HUES6 (cell line): ENCODE data around the gene FRMD4B.

Experiments
- H3K27ac ChIP-seq: 2 replicates; pipeline ENCODE4 v1.7.0; 2013; ENCODE audit warnings: low read depth, mild to moderate bottlenecking, low read length, inconsistent platforms
- H3K27me3 ChIP-seq: 2 replicates; pipeline ENCODE4 v1.6.1; 2013; ENCODE audit warnings: low read length; ENCODE audit not compliant: control insufficient read depth, insufficient read depth
- H3K36me3 ChIP-seq: 2 replicates; pipeline ENCODE4 v1.6.1; 2013; ENCODE audit warnings: low read length; ENCODE audit not compliant: control insufficient read depth, insufficient read depth
- H3K4me1 ChIP-seq: 2 replicates; pipeline ENCODE4 v1.6.1; 2013; ENCODE audit warnings: low read length; ENCODE audit not compliant: control insufficient read depth, insufficient read depth
- H3K4me3 ChIP-seq: 2 replicates; pipeline ENCODE4 v1.5.1; 2013; ENCODE audit warnings: low read depth, low read length
- H3K9ac ChIP-seq: one replicate; pipeline ENCODE4 v1.6.1; 2013; ENCODE audit warnings: mild to moderate bottlenecking, low read length
- H3K9me3 ChIP-seq: 2 replicates; pipeline ENCODE4 v1.6.1; 2013; ENCODE audit warnings: low read depth, low read length; ENCODE audit not compliant: control insufficient read depth, insufficient read depth

The FRMD4B gene

GRCh38 chr3:69143612-69144011 is 242.3 kb downstream of the FRMD4B start:
- Histone ChIP-seq H3K4me3 (no peak overlapping the region), H3K27me3 (peaks cover 97% of the 10 kb centered on the region), H3K4me1 (peaks cover 17% of the 10 kb centered on the region; the same call in 1 of the 2 replicates), H3K36me3 (no peaks in the 10 kb centered on the region), H3K9me3 (no peaks in the 10 kb centered on the region), H3K27ac (no peak overlapping the region), H3K9ac (no peak overlapping the region)

GRCh38 chr3:69142797-69143454 is 243.0 kb downstream of the FRMD4B start:
- Histone ChIP-seq H3K9me3 (no peaks in the 10 kb centered on the region), H3K9ac (no peak overlapping the region), H3K27me3 (peaks cover 97% of the 10 kb centered on the region), H3K4me3 (no peak overlapping the region), H3K4me1 (peaks cover 17% of the 10 kb centered on the region; the same call in 1 of the 2 replicates), H3K27ac (no peak overlapping the region), H3K36me3 (no peaks in the 10 kb centered on the region)

- peaks cover 17% of the 10 kb centered on the region; the same call in 1 of the 2 replicates for H3K4me1 ChIP-seq
- H3K27me3 ChIP-seq: peaks cover 96% of the 10 kb centered on the region
- no peak overlapping the region for H3K27ac ChIP-seq
- H3K9ac ChIP-seq: no peak overlapping the region
- no peak overlapping the region for H3K4me3 ChIP-seq
- H3K36me3 ChIP-seq: no peaks in the 10 kb centered on the region
- no peaks in the 10 kb centered on the region for H3K9me3 ChIP-seq
These were observed 243.8 kb downstream of the FRMD4B start for GRCh38 chr3:69142090-69142489.

GRCh38 chr3:69141313-69141712 is 244.6 kb downstream of the FRMD4B start:
- Histone ChIP-seq H3K4me3 (no peak overlapping the region), H3K9ac (no peak overlapping the region), H3K36me3 (no peaks in the 10 kb centered on the region), H3K27me3 (peaks cover 89% of the 10 kb centered on the region), H3K27ac (no peak overlapping the region), H3K9me3 (no peaks in the 10 kb centered on the region), H3K4me1 (peaks cover 17% of the 10 kb centered on the region; the same call in 1 of the 2 replicates)

GRCh38 chr3:69137412-69137811 is 248.5 kb downstream of the FRMD4B start:
- Histone ChIP-seq H3K4me3 (no peak overlapping the region), H3K27ac (no peak overlapping the region), H3K4me1 (no peaks in the 10 kb centered on the region), H3K9me3 (no peaks in the 10 kb centered on the region), H3K36me3 (no peaks in the 10 kb centered on the region), H3K9ac (no peak overlapping the region), H3K27me3 (peaks cover 50% of the 10 kb centered on the region)

GRCh38 chr3:69137005-69137404 is 248.9 kb downstream of the FRMD4B start:
- no peak overlapping the region for H3K27ac ChIP-seq
- H3K9me3 ChIP-seq: no peaks in the 10 kb centered on the region
- no peaks in the 10 kb centered on the region for H3K36me3 ChIP-seq
- no peak overlapping the region for H3K9ac ChIP-seq
- H3K4me3 ChIP-seq: no peak overlapping the region
- H3K4me1 ChIP-seq: no peaks in the 10 kb centered on the region
- peaks cover 46% of the 10 kb centered on the region for H3K27me3 ChIP-seq

- H3K9me3 ChIP-seq: no peaks in the 10 kb centered on the region
- H3K27ac ChIP-seq: no peak overlapping the region
- H3K4me1 ChIP-seq: no peaks in the 10 kb centered on the region
- no peak overlapping the region for H3K9ac ChIP-seq
- no peak overlapping the region for H3K4me3 ChIP-seq
- no peaks in the 10 kb centered on the region for H3K27me3 ChIP-seq
- no peaks in the 10 kb centered on the region for H3K36me3 ChIP-seq
These were observed 255.2 kb downstream of the FRMD4B start for GRCh38 chr3:69130689-69131088.

- H3K9ac ChIP-seq: no peak overlapping the region
- no peaks in the 10 kb centered on the region for H3K9me3 ChIP-seq
- H3K4me3 ChIP-seq: no peak overlapping the region
- no peaks in the 10 kb centered on the region for H3K36me3 ChIP-seq
- H3K27me3 ChIP-seq: no peaks in the 10 kb centered on the region
- H3K4me1 ChIP-seq: no peaks in the 10 kb centered on the region
- no peak overlapping the region for H3K27ac ChIP-seq
These were observed 256.4 kb downstream of the FRMD4B start for GRCh38 chr3:69129531-69129930.

GRCh38 chr3:69128509-69128908 is 257.4 kb downstream of the FRMD4B start:
- H3K4me1 ChIP-seq: no peaks in the 10 kb centered on the region
- H3K27me3 ChIP-seq: no peaks in the 10 kb centered on the region
- H3K9ac ChIP-seq: no peak overlapping the region
- no peak overlapping the region for H3K4me3 ChIP-seq
- H3K9me3 ChIP-seq: no peaks in the 10 kb centered on the region
- H3K36me3 ChIP-seq: no peaks in the 10 kb centered on the region
- H3K27ac ChIP-seq: no peak overlapping the region

GRCh38 chr3:69126999-69127398 is 258.9 kb downstream of the FRMD4B start:
- no peaks in the 10 kb centered on the region for H3K27me3 ChIP-seq
- no peak overlapping the region for H3K4me3 ChIP-seq
- no peaks in the 10 kb centered on the region for H3K4me1 ChIP-seq
- no peak overlapping the region for H3K27ac ChIP-seq
- H3K9ac ChIP-seq: no peak overlapping the region
- H3K9me3 ChIP-seq: no peaks in the 10 kb centered on the region
- no peaks in the 10 kb centered on the region for H3K36me3 ChIP-seq

- no peaks in the 10 kb centered on the region for H3K9me3 ChIP-seq
- H3K9ac ChIP-seq: no peak overlapping the region
- H3K36me3 ChIP-seq: no peaks in the 10 kb centered on the region
- H3K4me1 ChIP-seq: no peaks in the 10 kb centered on the region
- no peaks in the 10 kb centered on the region for H3K27me3 ChIP-seq
- no peak overlapping the region for H3K4me3 ChIP-seq
- H3K27ac ChIP-seq: no peak overlapping the region
These were observed 259.7 kb downstream of the FRMD4B start for GRCh38 chr3:69126216-69126615.
